Measurements from ENCODE around the gene MIPOL1.
"Not testable (repeated sequence)": the region's sequence is repeated elsewhere in the genome, so short reads cannot be mapped to it uniquely, and the experiment has no call there.

Gene MIPOL1

GRCh38 chr14:37215345-37215744 lies 17.6 kb downstream of the MIPOL1 start:
- no peaks in the 10 kb centered on the region for H3K27me3 ChIP-seq (ENCODE audit: control insufficient read depth, insufficient read depth, low read length)
- no peaks in the 10 kb centered on the region for H3K4me1 ChIP-seq (ENCODE audit: control insufficient read depth, insufficient read depth, low read length)
- no peaks in the 10 kb centered on the region for H3K36me3 ChIP-seq (ENCODE audit: control insufficient read depth, insufficient read depth, low read length)
- no peak overlapping the region for H3K9ac ChIP-seq (ENCODE audit: low read length)
- H3K4me3 ChIP-seq (ENCODE audit: low read length): no peak overlapping the region
- H3K27ac ChIP-seq (ENCODE audit: low read depth, low read length): no peak overlapping the region

GRCh38 chr14:37221073-37221472 lies 23.3 kb downstream of the MIPOL1 start:
- Histone ChIP-seq H3K4me1 (ENCODE audit: control insufficient read depth, insufficient read depth, low read length) (no peaks in the 10 kb centered on the region), H3K9ac (ENCODE audit: low read length) (no peak overlapping the region), H3K4me3 (ENCODE audit: low read length) (no peak overlapping the region), H3K27me3 (ENCODE audit: control insufficient read depth, insufficient read depth, low read length) (no peaks in the 10 kb centered on the region), H3K27ac (ENCODE audit: low read depth, low read length) (no peak overlapping the region), H3K36me3 (ENCODE audit: control insufficient read depth, insufficient read depth, low read length) (no peaks in the 10 kb centered on the region)

- H3K27ac ChIP-seq (ENCODE audit: low read depth, low read length): no peak overlapping the region
- H3K4me1 ChIP-seq (ENCODE audit: control insufficient read depth, insufficient read depth, low read length): no peaks in the 10 kb centered on the region
- H3K9ac ChIP-seq (ENCODE audit: low read length): no peak overlapping the region
- no peaks in the 10 kb centered on the region for H3K27me3 ChIP-seq (ENCODE audit: control insufficient read depth, insufficient read depth, low read length)
- H3K4me3 ChIP-seq (ENCODE audit: low read length): no peak overlapping the region
- H3K36me3 ChIP-seq (ENCODE audit: control insufficient read depth, insufficient read depth, low read length): no peaks in the 10 kb centered on the region
These were observed 26.3 kb downstream of the MIPOL1 start for GRCh38 chr14:37223947-37224474.

- H3K36me3 ChIP-seq (ENCODE audit: control insufficient read depth, insufficient read depth, low read length); H3K27me3 ChIP-seq (ENCODE audit: control insufficient read depth, insufficient read depth, low read length); H3K4me3 ChIP-seq (ENCODE audit: low read length); H3K27ac ChIP-seq (ENCODE audit: low read depth, low read length); H3K9ac ChIP-seq (ENCODE audit: low read length); H3K4me1 ChIP-seq (ENCODE audit: control insufficient read depth, insufficient read depth, low read length): not testable (repeated sequence)
These were observed 27.9 kb downstream of the MIPOL1 start for GRCh38 chr14:37225668-37226067.

GRCh38 chr14:37230551-37231194 lies 32.9 kb downstream of the MIPOL1 start:
- no peaks in the 10 kb centered on the region for H3K27me3 ChIP-seq (ENCODE audit: control insufficient read depth, insufficient read depth, low read length)
- H3K4me1 ChIP-seq (ENCODE audit: control insufficient read depth, insufficient read depth, low read length): no peaks in the 10 kb centered on the region
- H3K9ac ChIP-seq (ENCODE audit: low read length): no peak overlapping the region
- no peak overlapping the region for H3K4me3 ChIP-seq (ENCODE audit: low read length)
- H3K27ac ChIP-seq (ENCODE audit: low read depth, low read length): no peak overlapping the region
- H3K36me3 ChIP-seq (ENCODE audit: control insufficient read depth, insufficient read depth, low read length): no peaks in the 10 kb centered on the region

- H3K36me3 ChIP-seq (ENCODE audit: control insufficient read depth, insufficient read depth, low read length): no peaks in the 10 kb centered on the region
- H3K27ac ChIP-seq (ENCODE audit: low read depth, low read length): no peak overlapping the region
- no peaks in the 10 kb centered on the region for H3K27me3 ChIP-seq (ENCODE audit: control insufficient read depth, insufficient read depth, low read length)
- H3K9ac ChIP-seq (ENCODE audit: low read length): no peak overlapping the region
- no peaks in the 10 kb centered on the region for H3K4me1 ChIP-seq (ENCODE audit: control insufficient read depth, insufficient read depth, low read length)
- no peak overlapping the region for H3K4me3 ChIP-seq (ENCODE audit: low read length)
These were observed 35.3 kb downstream of the MIPOL1 start for GRCh38 chr14:37232907-37233481.

GRCh38 chr14:37234222-37234621 lies 36.5 kb downstream of the MIPOL1 start:
- Histone ChIP-seq H3K27me3 (ENCODE audit: control insufficient read depth, insufficient read depth, low read length) (no peaks in the 10 kb centered on the region), H3K27ac (ENCODE audit: low read depth, low read length) (no peak overlapping the region), H3K36me3 (ENCODE audit: control insufficient read depth, insufficient read depth, low read length) (no peaks in the 10 kb centered on the region), H3K4me1 (ENCODE audit: control insufficient read depth, insufficient read depth, low read length) (no peaks in the 10 kb centered on the region), H3K4me3 (ENCODE audit: low read length) (no peak overlapping the region), H3K9ac (ENCODE audit: low read length) (no peak overlapping the region)

GRCh38 chr14:37236044-37236443 lies 38.3 kb downstream of the MIPOL1 start:
- not testable (repeated sequence) for H3K27me3 ChIP-seq (ENCODE audit: control insufficient read depth, insufficient read depth, low read length); H3K36me3 ChIP-seq (ENCODE audit: control insufficient read depth, insufficient read depth, low read length); H3K4me3 ChIP-seq (ENCODE audit: low read length); H3K27ac ChIP-seq (ENCODE audit: low read depth, low read length); H3K9ac ChIP-seq (ENCODE audit: low read length); H3K4me1 ChIP-seq (ENCODE audit: control insufficient read depth, insufficient read depth, low read length)

GRCh38 chr14:37237094-37237493 lies 39.4 kb downstream of the MIPOL1 start:
- Histone ChIP-seq H3K36me3 (ENCODE audit: control insufficient read depth, insufficient read depth, low read length) (no peaks in the 10 kb centered on the region), H3K27me3 (ENCODE audit: control insufficient read depth, insufficient read depth, low read length) (no peaks in the 10 kb centered on the region), H3K4me3 (ENCODE audit: low read length) (no peak overlapping the region), H3K27ac (ENCODE audit: low read depth, low read length) (no peak overlapping the region), H3K4me1 (ENCODE audit: control insufficient read depth, insufficient read depth, low read length) (no peaks in the 10 kb centered on the region), H3K9ac (ENCODE audit: low read length) (no peak overlapping the region)

GRCh38 chr14:37237735-37238200 lies 40.0 kb downstream of the MIPOL1 start:
- no peak overlapping the region for H3K4me3 ChIP-seq (ENCODE audit: low read length)
- H3K27ac ChIP-seq (ENCODE audit: low read depth, low read length): no peak overlapping the region
- no peaks in the 10 kb centered on the region for H3K27me3 ChIP-seq (ENCODE audit: control insufficient read depth, insufficient read depth, low read length)
- no peaks in the 10 kb centered on the region for H3K4me1 ChIP-seq (ENCODE audit: control insufficient read depth, insufficient read depth, low read length)
- no peaks in the 10 kb centered on the region for H3K36me3 ChIP-seq (ENCODE audit: control insufficient read depth, insufficient read depth, low read length)
- H3K9ac ChIP-seq (ENCODE audit: low read length): no peak overlapping the region

- no peak overlapping the region for H3K9ac ChIP-seq (ENCODE audit: low read length)
- H3K36me3 ChIP-seq (ENCODE audit: control insufficient read depth, insufficient read depth, low read length): no peaks in the 10 kb centered on the region
- H3K27ac ChIP-seq (ENCODE audit: low read depth, low read length): no peak overlapping the region
- H3K4me1 ChIP-seq (ENCODE audit: control insufficient read depth, insufficient read depth, low read length): no peaks in the 10 kb centered on the region
- H3K27me3 ChIP-seq (ENCODE audit: control insufficient read depth, insufficient read depth, low read length): no peaks in the 10 kb centered on the region
- no peak overlapping the region for H3K4me3 ChIP-seq (ENCODE audit: low read length)
These were observed 43.5 kb downstream of the MIPOL1 start for GRCh38 chr14:37241198-37241597.

- no peaks in the 10 kb centered on the region for H3K36me3 ChIP-seq (ENCODE audit: control insufficient read depth, insufficient read depth, low read length)
- no peak overlapping the region for H3K9ac ChIP-seq (ENCODE audit: low read length)
- H3K27ac ChIP-seq (ENCODE audit: low read depth, low read length): no peak overlapping the region
- no peaks in the 10 kb centered on the region for H3K27me3 ChIP-seq (ENCODE audit: control insufficient read depth, insufficient read depth, low read length)
- no peaks in the 10 kb centered on the region for H3K4me1 ChIP-seq (ENCODE audit: control insufficient read depth, insufficient read depth, low read length)
- H3K4me3 ChIP-seq (ENCODE audit: low read length): no peak overlapping the region
These were observed 48.7 kb downstream of the MIPOL1 start for GRCh38 chr14:37246427-37246829.

Measured in rectal smooth muscle tissue (tissue), 1 donor.